Gastrocnemius medialis (tissue), 4 donors: ENCODE data around the gene NUCKS1.

ENCODE experiments used
- CTCF ChIP-seq, 5 experiments: fragments of 450-650 bp in 3 of 5; fragments of 200-600 bp in 2 of 5; sonication (generic) in 2 of 5; IDR thresholded peaks in 4 of 5; conservative IDR thresholded peaks in 1 of 5; 1 replicate in 4 of 5; 2 replicates in 1 of 5; pipeline ENCODE4 v1.5.1; 2016 to 2019; ENCODE audit warnings: antibody characterized with exemption in 5 of 5, mild to moderate bottlenecking in 3 of 5, moderate library complexity in 3 of 5
- POLR2A ChIP-seq, 2 donors: fragments of 450-650 bp; IDR thresholded peaks; one replicate each; pipeline ENCODE4 v1.6.1; 2017; ENCODE audit warnings: antibody characterized with exemption in 2 of 2, mild to moderate bottlenecking in 2 of 2, moderate library complexity in 2 of 2

GRCh38 chr1:205703072-205703471 lies 46.9 kb downstream of the NUCKS1 start:
- TF ChIP-seq CTCF (IDR thresholded peaks at IDR 0.05 in 4 of 5, conservative IDR thresholded peaks at IDR 0.05 in 1 of 5) (no peak), POLR2A (IDR thresholded peaks at IDR 0.05) (no peak)
